NCI-H128 (cell line): ENCODE results near the gene LYPD4.
"Not testable (repeated sequence)": the region's sequence is repeated elsewhere in the genome, so short reads cannot be mapped to it uniquely, and the experiment has no call there.

Experiments used
- DNase-seq: peaks from one replicate; lab custom pipeline; 2025; ENCODE audit not compliant: unreplicated experiment; lab: John Stamatoyannopoulos, UW

Gene LYPD4

GRCh38 chr19:41802770-41803169 lies 41.7 kb downstream of the LYPD4 start:
- no peak for DNase-seq

GRCh38 chr19:41801792-41802211 lies 42.7 kb downstream of the LYPD4 start:
- no peak for DNase-seq

- DNase-seq: no peak
These were observed 43.5 kb downstream of the LYPD4 start for GRCh38 chr19:41801031-41801430.

GRCh38 chr19:41799444-41800000 lies 45.0 kb downstream of the LYPD4 start:
- no peak for DNase-seq

GRCh38 chr19:41796901-41797300 lies 47.6 kb downstream of the LYPD4 start:
- no peak for DNase-seq

GRCh38 chr19:41796362-41796761 lies 48.1 kb downstream of the LYPD4 start, which contains the start of gene CEACAM3:
CEACAM3 (plus strand) TSS chr19:41796587; CDS start chr19:41796678, 91 bp downstream.
- DNase-seq: no peak

- DNase-seq: no peak
These were observed 49.4 kb downstream of the LYPD4 start for GRCh38 chr19:41795031-41795461.

GRCh38 chr19:41793414-41793727 lies 51.1 kb downstream of the LYPD4 start:
- DNase-seq: no peak

- DNase-seq: no peak
These were observed 51.7 kb downstream of the LYPD4 start for GRCh38 chr19:41792513-41793413.

GRCh38 chr19:41789053-41789452 lies 55.4 kb downstream of the LYPD4 start:
- not testable (repeated sequence) for DNase-seq

GRCh38 chr19:41788518-41788917 lies 56.0 kb downstream of the LYPD4 start:
- DNase-seq: not testable (repeated sequence)
